ENCODE results near the gene MEX3C. TPM values are rescaled to one million over a fixed set of nuclear protein-coding genes. Genes with fewer than 3 reads are reported as not detected.

MEX3C gene
- total and polyA plus RNA-seq, 9 donors: 18.1 to 47.4 (median 33.0) TPM

DNA sequence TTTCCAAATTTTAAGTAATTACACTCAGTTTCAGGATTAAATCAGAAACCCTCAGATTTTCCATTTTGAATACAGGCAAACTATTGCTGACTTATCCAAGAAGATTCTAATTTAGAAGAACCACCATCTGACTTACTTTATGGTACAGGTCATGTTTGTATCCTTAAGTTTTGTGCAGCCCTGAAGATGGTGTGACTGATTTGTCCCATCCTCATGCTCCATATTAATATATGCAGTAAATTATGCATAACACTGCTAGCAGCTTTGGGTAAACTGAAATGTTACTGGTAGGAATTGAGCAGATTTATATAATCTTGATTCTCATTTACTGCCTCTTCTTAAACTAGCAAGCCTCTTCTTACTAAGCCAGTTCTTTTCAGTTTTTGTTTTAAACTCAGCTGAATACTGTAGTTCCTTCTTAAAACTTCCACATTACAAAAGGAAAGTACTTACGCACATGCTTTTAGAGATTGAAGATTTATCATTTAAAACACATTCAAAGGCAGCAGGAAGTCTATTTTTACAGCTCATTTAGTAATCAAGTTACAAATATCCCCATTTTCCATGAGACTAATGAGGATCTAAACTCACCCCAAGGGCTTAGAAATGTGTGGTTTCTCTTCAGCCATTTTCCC, 25.7 kb downstream of the MEX3C start:
- WGBS, 3 donors: 94 to 98% (median 95%) methylated on average over 1 of the region's 1 CpG
- H3K27me3 ChIP-seq: no peaks in the 10 kb centered on the region
- H3K9me3 ChIP-seq: no peaks in the 10 kb centered on the region
- intact Hi-C loops (cut with DNase I): no loop called here
- H3K27ac ChIP-seq: no peak overlapping the region
- H3K36me3 ChIP-seq: no peaks in the 10 kb centered on the region
- TF ChIP-seq, protein P1, sequence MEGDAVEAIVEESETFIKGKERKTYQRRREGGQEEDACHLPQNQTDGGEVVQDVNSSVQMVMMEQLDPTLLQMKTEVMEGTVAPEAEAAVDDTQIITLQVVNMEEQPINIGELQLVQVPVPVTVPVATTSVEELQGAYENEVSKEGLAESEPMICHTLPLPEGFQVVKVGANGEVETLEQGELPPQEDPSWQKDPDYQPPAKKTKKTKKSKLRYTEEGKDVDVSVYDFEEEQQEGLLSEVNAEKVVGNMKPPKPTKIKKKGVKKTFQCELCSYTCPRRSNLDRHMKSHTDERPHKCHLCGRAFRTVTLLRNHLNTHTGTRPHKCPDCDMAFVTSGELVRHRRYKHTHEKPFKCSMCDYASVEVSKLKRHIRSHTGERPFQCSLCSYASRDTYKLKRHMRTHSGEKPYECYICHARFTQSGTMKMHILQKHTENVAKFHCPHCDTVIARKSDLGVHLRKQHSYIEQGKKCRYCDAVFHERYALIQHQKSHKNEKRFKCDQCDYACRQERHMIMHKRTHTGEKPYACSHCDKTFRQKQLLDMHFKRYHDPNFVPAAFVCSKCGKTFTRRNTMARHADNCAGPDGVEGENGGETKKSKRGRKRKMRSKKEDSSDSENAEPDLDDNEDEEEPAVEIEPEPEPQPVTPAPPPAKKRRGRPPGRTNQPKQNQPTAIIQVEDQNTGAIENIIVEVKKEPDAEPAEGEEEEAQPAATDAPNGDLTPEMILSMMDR (IDR thresholded peaks at IDR 0.05): no peak
- TF ChIP-seq POLR2A (IDR thresholded peaks at IDR 0.05): no peak
- no peak for TF ChIP-seq EP300 (IDR thresholded peaks at IDR 0.05)
- no peak overlapping the region for H3K4me3 ChIP-seq
- H3K4me1 ChIP-seq (ENCODE audit: insufficient read depth): no peaks in the 10 kb centered on the region
- DNase-seq: no peak

DNA sequence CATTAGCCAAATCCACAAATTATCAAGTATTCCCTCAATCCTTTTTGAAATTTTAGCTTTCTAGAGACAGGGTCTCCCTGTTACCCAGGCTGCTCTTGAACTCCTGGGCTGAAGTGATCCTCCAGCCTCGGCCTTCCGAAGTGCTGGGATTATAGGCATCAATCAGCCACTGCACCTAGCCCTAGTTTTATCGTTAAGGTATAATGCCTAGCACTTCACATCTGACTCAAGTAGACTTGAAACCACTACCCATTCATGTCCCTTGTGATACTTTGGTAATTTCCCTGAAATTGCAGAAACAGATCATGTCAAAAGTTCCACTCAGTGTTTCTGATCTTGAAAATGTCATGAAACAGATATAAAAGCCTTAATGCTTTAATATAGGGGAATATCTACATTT, 26.3 kb downstream of the MEX3C start:
- no peak for TF ChIP-seq EP300 (IDR thresholded peaks at IDR 0.05)
- TF ChIP-seq, protein P1 (IDR thresholded peaks at IDR 0.05): no peak
- WGBS, 3 donors: 94 to 98% (median 97%) methylated on average over 3 of the region's 3 CpGs
- intact Hi-C loops (cut with DNase I): no loop called here
- DNase-seq: no peak
- no peaks in the 10 kb centered on the region for H3K4me1 ChIP-seq (ENCODE audit: insufficient read depth)
- no peaks in the 10 kb centered on the region for H3K9me3 ChIP-seq
- no peak overlapping the region for H3K27ac ChIP-seq
- H3K4me3 ChIP-seq: no peak overlapping the region
- H3K36me3 ChIP-seq: no peaks in the 10 kb centered on the region
- H3K27me3 ChIP-seq: no peaks in the 10 kb centered on the region

DNA sequence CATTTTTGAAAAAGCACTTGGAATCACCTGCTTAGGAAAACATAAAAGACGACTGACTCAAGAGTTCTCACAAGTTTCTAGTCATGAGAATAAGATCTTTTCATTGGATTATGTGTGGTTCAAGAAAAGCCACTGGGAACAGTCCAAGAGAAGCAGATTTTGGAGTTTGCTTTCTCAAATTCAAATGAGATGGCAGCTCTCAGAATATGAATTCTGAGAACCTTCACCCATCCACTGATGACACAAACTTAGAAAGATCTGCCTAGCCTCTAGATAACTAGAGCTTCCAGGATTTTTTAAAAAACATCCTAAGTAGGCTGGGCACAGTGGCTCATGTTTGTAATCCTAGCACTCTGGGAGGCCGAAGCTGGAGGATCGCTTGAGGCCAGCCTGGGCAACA, 26.8 kb downstream of the MEX3C start:
- WGBS, 3 donors: 86 to 96% (median 89%) methylated on average over 3 of the region's 3 CpGs
- H3K27ac ChIP-seq: no peak overlapping the region
- no peaks in the 10 kb centered on the region for H3K9me3 ChIP-seq
- no peak overlapping the region for H3K4me3 ChIP-seq
- no peak for DNase-seq
- TF ChIP-seq, protein P1 (IDR thresholded peaks at IDR 0.05): no peak
- TF ChIP-seq EP300 (IDR thresholded peaks at IDR 0.05): no peak
- TF ChIP-seq POLR2A (IDR thresholded peaks at IDR 0.05): no peak
- no peaks in the 10 kb centered on the region for H3K36me3 ChIP-seq
- intact Hi-C loops (cut with DNase I): no loop called here
- no peaks in the 10 kb centered on the region for H3K4me1 ChIP-seq (ENCODE audit: insufficient read depth)
- no peaks in the 10 kb centered on the region for H3K27me3 ChIP-seq

DNA sequence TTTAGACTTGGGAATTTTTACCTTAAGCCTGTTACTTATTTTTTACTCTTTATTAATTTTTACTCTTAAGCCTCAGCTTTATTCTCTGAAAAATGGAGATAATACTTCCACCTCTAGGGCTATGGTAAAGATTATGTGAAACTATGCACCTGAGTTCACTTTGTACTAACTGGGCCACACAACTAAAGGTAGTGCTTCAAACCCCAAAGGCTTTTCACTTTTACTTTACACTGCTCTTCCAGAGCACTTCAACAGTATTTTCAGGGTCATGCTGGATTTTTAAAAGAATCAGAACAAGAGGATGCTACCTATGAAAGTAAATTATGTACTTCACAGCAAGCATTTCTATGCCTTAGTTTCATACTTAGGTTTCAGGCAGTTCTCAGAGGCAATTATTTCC, 27.8 kb downstream of the MEX3C start:
- no peak overlapping the region for H3K27ac ChIP-seq

More for the DNA sequence above, 27.8 kb downstream of the MEX3C start:
- Histone ChIP-seq H3K36me3 (no peaks in the 10 kb centered on the region), H3K27me3 (no peaks in the 10 kb centered on the region), H3K4me1 (ENCODE audit: insufficient read depth) (no peaks in the 10 kb centered on the region), H3K4me3 (no peak overlapping the region), H3K9me3 (no peaks in the 10 kb centered on the region)
- TF ChIP-seq POLR2A (IDR thresholded peaks at IDR 0.05) (no peak), EP300 (IDR thresholded peaks at IDR 0.05) (no peak)
- TF ChIP-seq, protein P1 (IDR thresholded peaks at IDR 0.05): no peak
- no peak for DNase-seq
- intact Hi-C loops (cut with DNase I): no loop called here
